Calu3 (cell line): Measurements from ENCODE around the gene ANKS1B. TPM values are rescaled to one million over a fixed set of nuclear protein-coding genes. Genes with fewer than 3 reads are reported as not detected.

ENCODE experiments used
- BruUV-seq: library from RNA; stranded (reverse); fragments of 400-500 nt; replicated peaks from 2 replicates; lab custom pipeline; 2021; lab: Mats Ljungman, UMichigan
- CTCF ChIA-PET: fragments of 300-600 bp; sonication (Branson Sonifier 250); formaldehyde crosslinking; loops from one replicate; lab custom pipeline; 2022; ENCODE audit warnings: antibody characterized with exemption; lab: Charles Lee
- DNase-seq: peaks from one replicate; pipeline ENCODE4 v3.0.0; 2022
- H3K27ac Mint-ChIP-seq: one replicate; pipeline ENCODE4 v1.8.0; 2022; ENCODE audit warnings: mixed read lengths; ENCODE audit not compliant: unreplicated experiment
- H3K27me3 Mint-ChIP-seq: one replicate; pipeline ENCODE4 v1.8.0; 2022; ENCODE audit warnings: mixed read lengths; ENCODE audit not compliant: unreplicated experiment
- H3K36me3 Mint-ChIP-seq: one replicate; pipeline ENCODE4 v1.8.0; 2022; ENCODE audit warnings: mild to moderate bottlenecking, moderate library complexity, mixed read lengths; ENCODE audit not compliant: insufficient read depth, unreplicated experiment
- H3K4me1 Mint-ChIP-seq: one replicate; pipeline ENCODE4 v1.8.0; 2022; ENCODE audit warnings: mild to moderate bottlenecking, low read depth, mixed read lengths; ENCODE audit not compliant: unreplicated experiment
- H3K4me3 Mint-ChIP-seq: one replicate; pipeline ENCODE4 v1.8.0; 2022; ENCODE audit warnings: mild to moderate bottlenecking, low read depth, moderate library complexity, mixed read lengths; ENCODE audit not compliant: unreplicated experiment
- H3K9me3 Mint-ChIP-seq: one replicate; pipeline ENCODE4 v1.8.0; 2022; ENCODE audit warnings: low read depth, mixed read lengths; ENCODE audit not compliant: unreplicated experiment
- intact Hi-C: fragments of 100-400 bp; cut with micrococcal nuclease; formaldehyde crosslinking; loops from one replicate; pipeline ENCODE4 v1.10.0; 2022; ENCODE audit not compliant: unreplicated experiment
- total RNA-seq: library from RNA; stranded (reverse); gene quantifications from 2 replicates; pipeline ENCODE4 v1.2.3, GENCODE V29; 2022
- TF ChIP-seq, protein P1 (sequence below): fragments of 200-600 bp; IDR thresholded peaks from one replicate; pipeline ENCODE4 v1.8.0; 2022; ENCODE audit warnings: antibody characterized with exemption; ENCODE audit not compliant: unreplicated experiment

Gene ANKS1B
- total RNA-seq, 1 experiment from 2014 or later = 1.7 TPM

DNA sequence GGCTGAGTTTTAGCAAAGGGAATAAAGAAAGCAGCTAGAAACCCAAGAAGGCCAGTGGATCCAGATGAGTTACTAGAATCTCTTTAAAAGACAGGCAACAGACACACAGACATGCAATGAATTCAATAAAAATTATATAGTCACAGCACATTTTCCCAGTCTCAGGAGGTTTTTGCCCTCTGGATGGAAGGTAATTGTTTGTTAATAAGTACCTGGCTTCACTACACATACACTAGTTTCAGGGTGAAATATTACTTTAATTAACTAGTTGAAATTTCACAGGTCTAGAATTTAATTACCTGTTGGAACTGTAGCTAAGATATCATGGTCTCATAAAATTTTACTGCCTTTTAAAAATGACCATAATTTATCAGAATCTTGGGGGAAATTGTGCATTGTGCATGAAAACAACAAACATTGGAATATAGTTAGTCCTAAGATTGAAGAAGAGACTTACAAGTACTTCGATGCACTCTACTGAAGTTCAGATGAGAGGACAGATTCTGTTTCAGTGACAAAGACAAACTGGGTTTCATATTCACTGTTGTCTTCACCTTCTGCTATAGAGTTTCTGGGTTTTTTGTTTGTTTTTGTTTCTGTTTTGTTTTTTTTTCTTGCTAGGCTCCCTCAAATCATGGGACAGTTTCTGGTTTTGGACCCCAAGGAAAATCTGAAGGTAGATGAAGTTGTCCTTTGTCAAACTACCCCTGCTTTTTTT is 614.2 kb downstream of the ANKS1B start:
- no TSS peak for BruUV-seq
- no peaks in the 10 kb centered on the region for H3K36me3 Mint-ChIP-seq
- CTCF ChIA-PET = interaction anchor here (0.6 kb wide), 1 partner anchor 119 kb away, joined by 4 read pairs; no protein-coding TSS in a partner anchor

DNA sequence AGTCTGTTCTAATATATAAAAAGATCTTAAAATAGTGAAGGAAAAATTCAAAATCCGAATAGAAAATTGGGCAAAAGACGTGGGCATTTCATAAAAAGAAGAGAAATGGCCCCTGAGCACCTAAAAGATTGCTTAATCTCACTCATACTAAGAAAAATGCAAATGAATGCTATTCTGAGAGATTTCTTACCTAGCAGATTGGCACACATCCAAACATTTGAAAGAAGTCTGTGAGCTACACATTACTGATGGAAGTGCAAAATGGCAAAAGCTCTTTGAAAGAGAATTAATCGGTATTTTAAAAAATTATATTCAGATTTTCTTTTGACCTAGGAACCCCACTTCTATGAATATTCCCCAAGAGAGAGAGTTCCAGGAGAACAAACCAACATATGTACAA is 617.6 kb downstream of the ANKS1B start:
- no peak for DNase-seq
- intact Hi-C loops = no loop called here
- H3K9me3 Mint-ChIP-seq = peaks cover 3% of the 10 kb centered on the region
- TF ChIP-seq, protein P1, sequence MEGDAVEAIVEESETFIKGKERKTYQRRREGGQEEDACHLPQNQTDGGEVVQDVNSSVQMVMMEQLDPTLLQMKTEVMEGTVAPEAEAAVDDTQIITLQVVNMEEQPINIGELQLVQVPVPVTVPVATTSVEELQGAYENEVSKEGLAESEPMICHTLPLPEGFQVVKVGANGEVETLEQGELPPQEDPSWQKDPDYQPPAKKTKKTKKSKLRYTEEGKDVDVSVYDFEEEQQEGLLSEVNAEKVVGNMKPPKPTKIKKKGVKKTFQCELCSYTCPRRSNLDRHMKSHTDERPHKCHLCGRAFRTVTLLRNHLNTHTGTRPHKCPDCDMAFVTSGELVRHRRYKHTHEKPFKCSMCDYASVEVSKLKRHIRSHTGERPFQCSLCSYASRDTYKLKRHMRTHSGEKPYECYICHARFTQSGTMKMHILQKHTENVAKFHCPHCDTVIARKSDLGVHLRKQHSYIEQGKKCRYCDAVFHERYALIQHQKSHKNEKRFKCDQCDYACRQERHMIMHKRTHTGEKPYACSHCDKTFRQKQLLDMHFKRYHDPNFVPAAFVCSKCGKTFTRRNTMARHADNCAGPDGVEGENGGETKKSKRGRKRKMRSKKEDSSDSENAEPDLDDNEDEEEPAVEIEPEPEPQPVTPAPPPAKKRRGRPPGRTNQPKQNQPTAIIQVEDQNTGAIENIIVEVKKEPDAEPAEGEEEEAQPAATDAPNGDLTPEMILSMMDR = no peak
- H3K36me3 Mint-ChIP-seq = no peaks in the 10 kb centered on the region
- H3K27me3 Mint-ChIP-seq = no peaks in the 10 kb centered on the region
- H3K4me3 Mint-ChIP-seq = no peak overlapping the region
- BruUV-seq = no TSS peak
- H3K27ac Mint-ChIP-seq = no peak overlapping the region
- CTCF ChIA-PET = no interaction called here
- H3K4me1 Mint-ChIP-seq = no peaks in the 10 kb centered on the region

More for the DNA sequence above, 614.2 kb downstream of the ANKS1B start:
- H3K4me1 Mint-ChIP-seq = no peaks in the 10 kb centered on the region
- peaks cover 3% of the 10 kb centered on the region for H3K9me3 Mint-ChIP-seq
- H3K4me3 Mint-ChIP-seq = no peak overlapping the region
- TF ChIP-seq, protein P1 = no peak
- no peak for DNase-seq
- H3K27ac Mint-ChIP-seq = no peak overlapping the region
- intact Hi-C loops = no loop called here
- H3K27me3 Mint-ChIP-seq = no peaks in the 10 kb centered on the region

DNA sequence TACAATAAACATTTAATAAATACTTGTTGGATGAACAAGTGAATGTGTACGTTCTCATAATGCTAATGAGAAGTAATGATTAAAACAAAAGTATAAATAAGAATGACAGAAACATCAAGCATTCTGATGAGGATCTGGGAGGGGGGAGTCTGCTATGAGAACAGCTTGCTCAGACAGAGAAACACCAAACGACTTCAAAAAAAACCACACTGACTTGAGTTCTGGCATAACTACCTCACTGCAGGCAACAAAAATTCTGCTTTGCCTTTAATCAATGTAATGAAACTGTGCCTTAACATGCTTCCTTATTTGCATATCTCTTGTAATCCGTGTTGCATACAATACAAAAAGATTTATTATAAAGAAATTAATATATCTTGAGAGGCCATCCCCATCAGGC is 632.5 kb downstream of the ANKS1B start:
- TF ChIP-seq, protein P1 = no peak
- no peaks in the 10 kb centered on the region for H3K9me3 Mint-ChIP-seq
- no peak for DNase-seq
- CTCF ChIA-PET = no interaction called here
- BruUV-seq = no TSS peak
- H3K27ac Mint-ChIP-seq = no peak overlapping the region
- intact Hi-C loops = no loop called here
- no peak overlapping the region for H3K4me3 Mint-ChIP-seq
- H3K27me3 Mint-ChIP-seq = no peaks in the 10 kb centered on the region
- H3K4me1 Mint-ChIP-seq = no peaks in the 10 kb centered on the region
- no peaks in the 10 kb centered on the region for H3K36me3 Mint-ChIP-seq

DNA sequence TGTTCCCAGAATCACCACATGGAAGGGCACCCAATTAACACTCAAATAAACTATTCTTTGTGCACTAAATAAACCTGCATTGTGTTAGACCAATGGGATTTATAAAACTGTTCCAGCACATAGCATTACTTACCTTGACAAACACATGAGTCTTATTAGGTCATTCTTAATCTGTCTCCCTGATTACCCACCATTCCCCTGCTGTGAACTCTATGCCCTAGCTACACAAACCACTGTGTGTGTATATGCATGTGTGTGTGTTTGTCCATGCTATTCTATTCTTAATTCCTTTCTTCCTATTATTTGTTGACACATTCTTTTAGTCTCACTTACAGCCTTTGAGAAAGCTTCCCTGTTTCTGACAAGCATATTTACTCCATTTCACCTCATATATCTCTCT is 640.8 kb downstream of the ANKS1B start:
- no peak overlapping the region for H3K27ac Mint-ChIP-seq
- intact Hi-C loops = no loop called here
- H3K9me3 Mint-ChIP-seq = peaks cover 3% of the 10 kb centered on the region
- H3K4me1 Mint-ChIP-seq = no peaks in the 10 kb centered on the region
- no peaks in the 10 kb centered on the region for H3K27me3 Mint-ChIP-seq
- CTCF ChIA-PET = interaction anchor here (0.6 kb wide), 1 partner anchor 286 kb away, joined by 5 read pairs; no protein-coding TSS in a partner anchor
- DNase-seq = no peak
- no peaks in the 10 kb centered on the region for H3K36me3 Mint-ChIP-seq
- TF ChIP-seq, protein P1 = no peak
- no TSS peak for BruUV-seq
- H3K4me3 Mint-ChIP-seq = no peak overlapping the region
